HCT116 (cell line): ENCODE results near the gene CD69. TPM values are rescaled to one million over a fixed set of nuclear protein-coding genes. Genes with fewer than 3 reads are reported as not detected.

ENCODE experiments used
- ATAC-seq: fragments of 200-7000 bp; cut with Tn5 transposase; 2 replicates; pipeline ENCODE4 v1.9.1; 2020; ENCODE audit warnings: mild to moderate bottlenecking, moderate library complexity
- BruUV-seq: library from RNA; stranded (reverse); fragments of 400-500 nt; replicated peaks from 2 replicates; lab custom pipeline; 2021; lab: Mats Ljungman, UMichigan
- CTCF ChIA-PET: fragments of 300-600 bp; sonication (Branson Sonifier 250); formaldehyde crosslinking; loops from one replicate; lab custom pipeline; 2021; ENCODE audit warnings: antibody characterized with exemption; lab: Charles Lee
- POLR2A ChIA-PET: fragments of 300-600, 350-600 bp; sonication (Branson Sonifier 250); formaldehyde crosslinking; loops from one replicate; lab custom pipeline; 2021; ENCODE audit warnings: antibody characterized with exemption; lab: Charles Lee
- RAD21 ChIA-PET, 2 experiments: fragments of 300-600 bp; sonication (Branson Sonifier 250); formaldehyde crosslinking; loops; one replicate each; lab custom pipeline; 2023; ENCODE audit warnings: low total read pairs in 2 of 2; ENCODE audit not compliant: uncharacterized antibody in 2 of 2, unreplicated experiment in 2 of 2, low non-redundant PET in 1 of 2; lab: Charles Lee
- DNase-seq: peaks from one replicate; pipeline ENCODE4 v3.0.0-alpha.2; 2010; ENCODE audit warnings: low read depth, low spot score
- H2AFZ ChIP-seq: fragments of 200-600 bp; shearing (Covaris generic), sonication (generic); 2 replicates; pipeline ENCODE4 v1.6.1; 2017; ENCODE audit warnings: low read depth, mixed run types, mixed read lengths, antibody characterized with exemption, low read length; ENCODE audit not compliant: poor library complexity, severe bottlenecking
- H3K27ac ChIP-seq: 2 replicates; pipeline ENCODE4 v1.5.1; 2012; ENCODE audit warnings: low read depth, low read length
- H3K27me3 ChIP-seq: fragments of 200-600 bp; sonication (generic); 2 replicates; pipeline ENCODE4 v1.6.1; 2016; ENCODE audit warnings: mixed run types, low read length, mixed read lengths; ENCODE audit not compliant: insufficient read depth
- H3K36me3 ChIP-seq, 2 experiments: fragments of 200-500 bp in 1 of 2; fragments of 200-600 bp in 1 of 2; sonication (Bioruptor generic) in 1 of 2; sonication (generic) in 1 of 2; 2 replicates each; pipeline versions ENCODE4 v1.5.1 to v1.6.1; 2014 to 2016; ENCODE audit warnings: low read length in 2 of 2, inconsistent platforms in 1 of 2, mixed read lengths in 1 of 2, mixed run types in 1 of 2; ENCODE audit not compliant: insufficient read depth in 2 of 2, control insufficient read depth in 1 of 2
- H3K4me1 ChIP-seq, 2 experiments: fragments of 200-600 bp in 1 of 2; sonication (generic) in 1 of 2; 2 replicates each; pipeline versions ENCODE4 v1.5.1 to v1.6.1; 2012 to 2017; ENCODE audit warnings: low read length in 2 of 2, inconsistent platforms in 1 of 2, mild to moderate bottlenecking in 1 of 2, mixed read lengths in 1 of 2, mixed run types in 1 of 2, moderate library complexity in 1 of 2; ENCODE audit not compliant: insufficient read depth in 2 of 2, control insufficient read depth in 1 of 2
- H3K4me2 ChIP-seq: fragments of 200-600 bp; sonication (generic); 2 replicates; pipeline ENCODE4 v1.6.1; 2017; ENCODE audit warnings: mixed run types, low read length, mixed read lengths
- H3K4me3 ChIP-seq, 2 experiments: fragments of 200-600 bp in 1 of 2; sonication (generic) in 1 of 2; replicated peaks in 1 of 2; 2 replicates each; pipeline ENCODE4 v1.5.1; 2011 to 2016; ENCODE audit warnings: low read length in 2 of 2, control low read depth in 1 of 2, low read depth in 1 of 2, mild to moderate bottlenecking in 1 of 2, mixed read lengths in 1 of 2, mixed run types in 1 of 2
- H3K79me2 ChIP-seq: fragments of 200-600 bp; sonication (generic); 2 replicates; pipeline ENCODE4 v1.6.1; 2017; ENCODE audit warnings: mild to moderate bottlenecking, mixed run types, low read length, moderate library complexity, mixed read lengths; ENCODE audit not compliant: insufficient read depth
- H3K9ac ChIP-seq: fragments of 200-600 bp; sonication (generic); 2 replicates; pipeline ENCODE4 v1.6.1; 2016; ENCODE audit warnings: low read length, mixed read lengths
- H3K9me2 ChIP-seq: fragments of 200-600 bp; sonication (generic), shearing (Covaris generic); 2 replicates; pipeline ENCODE4 v1.6.1; 2017; ENCODE audit warnings: mixed run types, mild to moderate bottlenecking, moderate library complexity; ENCODE audit not compliant: insufficient read depth
- H3K9me3 ChIP-seq, 2 experiments: fragments of 200-500 bp in 1 of 2; fragments of 200-600 bp in 1 of 2; sonication (Bioruptor generic) in 1 of 2; sonication (generic) in 1 of 2; 2 replicates each; pipeline ENCODE4 v1.6.1; 2014 to 2017; ENCODE audit warnings: low read length in 2 of 2, mixed read lengths in 2 of 2, inconsistent platforms in 1 of 2, low read depth in 1 of 2, mild to moderate bottlenecking in 1 of 2, mixed run types in 1 of 2, moderate library complexity in 1 of 2; ENCODE audit not compliant: control insufficient read depth in 1 of 2, insufficient read depth in 1 of 2
- H4K20me1 ChIP-seq: fragments of 200-600 bp; sonication (generic), shearing (Covaris generic); 2 replicates; pipeline ENCODE4 v1.6.1; 2017; ENCODE audit warnings: mixed run types, mild to moderate bottlenecking, moderate library complexity; ENCODE audit not compliant: insufficient read depth
- CBX3 ChIP-seq: IDR thresholded peaks from 2 replicates; pipeline ENCODE4 v1.6.1; 2012; ENCODE audit warnings: low read depth
- CEBPB ChIP-seq: IDR thresholded peaks from 2 replicates; pipeline ENCODE4 v1.6.1; 2012; ENCODE audit warnings: low read depth
- EGR1 ChIP-seq: IDR thresholded peaks from 2 replicates; pipeline ENCODE4 v1.6.1; 2012; ENCODE audit warnings: low read depth
- ELF1 ChIP-seq: IDR thresholded peaks from 2 replicates; pipeline ENCODE4 v1.6.1; 2012; ENCODE audit warnings: low read depth, borderline replicate concordance
- EZH2phosphoT487 ChIP-seq: fragments of 200-600 bp; IDR thresholded peaks from 2 replicates; pipeline ENCODE4 v1.6.1; 2018; ENCODE audit warnings: antibody characterized with exemption, borderline replicate concordance
- JUND ChIP-seq: IDR thresholded peaks from 2 replicates; pipeline ENCODE4 v1.6.1; 2012
- POLR2A ChIP-seq: IDR thresholded peaks from 2 replicates; pipeline ENCODE4 v1.7.0; 2011; ENCODE audit warnings: borderline replicate concordance; ENCODE audit not compliant: insufficient read depth, insufficient read length; ENCODE audit errors: extremely low read depth
- RAD21 ChIP-seq: IDR thresholded peaks from 2 replicates; pipeline ENCODE4 v1.6.1; 2012; ENCODE audit warnings: low read depth, mild to moderate bottlenecking
- SP1 ChIP-seq: IDR thresholded peaks from 2 replicates; pipeline ENCODE4 v1.6.1; 2012; ENCODE audit warnings: low read depth
- ZFX ChIP-seq: fragments of 450-650 bp; IDR thresholded peaks from 2 replicates; pipeline ENCODE4 v1.6.1; 2017
- intact Hi-C: fragments of 100-400 bp; cut with micrococcal nuclease; formaldehyde crosslinking; loops from 2 replicates; pipeline ENCODE4 v1.10.0; 2022
- total RNA-seq: library from RNA; stranded (reverse); gene quantifications from one replicate; pipeline ENCODE4 v1.2.1, GENCODE V29; 2021; ENCODE audit not compliant: unreplicated experiment
- TF ChIP-seq, protein P1 (sequence below), 3 experiments: fragments of 200-600 bp in 1 of 3; sonication (generic) in 1 of 3; IDR thresholded peaks in 2 of 3; conservative IDR thresholded peaks in 1 of 3; 2 replicates each; pipeline ENCODE4 v1.5.1; 2012 to 2017; ENCODE audit warnings: low read depth in 2 of 3, low read length in 2 of 3, antibody characterized with exemption in 1 of 3, borderline replicate concordance in 1 of 3, control low read depth in 1 of 3, mild to moderate bottlenecking in 1 of 3, mixed read lengths in 1 of 3, mixed run types in 1 of 3, moderate library complexity in 1 of 3; ENCODE audit not compliant: insufficient read depth in 1 of 3
- TF ChIP-seq, protein P2 (sequence below): IDR thresholded peaks from 2 replicates; pipeline ENCODE4 v1.6.1; 2012
- TF ChIP-seq, protein P3 (sequence below): IDR thresholded peaks from 2 replicates; pipeline ENCODE4 v1.6.1; 2012; ENCODE audit warnings: low read depth

Gene CD69
- total RNA-seq, 1 experiment from 2014 or later = not detected

DNA sequence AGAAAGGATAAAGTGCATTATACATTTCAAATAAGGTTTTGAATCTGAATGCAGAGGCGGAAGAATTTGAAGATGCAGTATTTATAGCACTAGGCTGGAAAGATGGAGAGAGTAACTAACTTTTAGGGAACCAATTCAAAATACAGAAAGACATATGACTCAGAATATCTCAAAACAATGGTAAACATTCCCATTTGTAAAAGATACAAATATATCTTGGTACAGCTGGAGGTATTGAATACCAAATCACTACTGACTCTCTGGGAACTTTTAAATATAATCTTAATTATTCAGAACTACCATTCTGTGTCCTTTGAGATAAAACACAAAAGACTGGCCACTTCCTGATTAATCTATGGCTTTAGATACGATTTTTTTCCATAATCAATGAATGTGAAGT is 5.1 kb downstream of the CD69 start (continued):
- TF ChIP-seq, protein P1, sequence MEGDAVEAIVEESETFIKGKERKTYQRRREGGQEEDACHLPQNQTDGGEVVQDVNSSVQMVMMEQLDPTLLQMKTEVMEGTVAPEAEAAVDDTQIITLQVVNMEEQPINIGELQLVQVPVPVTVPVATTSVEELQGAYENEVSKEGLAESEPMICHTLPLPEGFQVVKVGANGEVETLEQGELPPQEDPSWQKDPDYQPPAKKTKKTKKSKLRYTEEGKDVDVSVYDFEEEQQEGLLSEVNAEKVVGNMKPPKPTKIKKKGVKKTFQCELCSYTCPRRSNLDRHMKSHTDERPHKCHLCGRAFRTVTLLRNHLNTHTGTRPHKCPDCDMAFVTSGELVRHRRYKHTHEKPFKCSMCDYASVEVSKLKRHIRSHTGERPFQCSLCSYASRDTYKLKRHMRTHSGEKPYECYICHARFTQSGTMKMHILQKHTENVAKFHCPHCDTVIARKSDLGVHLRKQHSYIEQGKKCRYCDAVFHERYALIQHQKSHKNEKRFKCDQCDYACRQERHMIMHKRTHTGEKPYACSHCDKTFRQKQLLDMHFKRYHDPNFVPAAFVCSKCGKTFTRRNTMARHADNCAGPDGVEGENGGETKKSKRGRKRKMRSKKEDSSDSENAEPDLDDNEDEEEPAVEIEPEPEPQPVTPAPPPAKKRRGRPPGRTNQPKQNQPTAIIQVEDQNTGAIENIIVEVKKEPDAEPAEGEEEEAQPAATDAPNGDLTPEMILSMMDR (IDR thresholded peaks at IDR 0.05 in 2 of 3, conservative IDR thresholded peaks at IDR 0.05 in 1 of 3; ENCODE audit: borderline replicate concordance in 1 of 3, insufficient read depth in 1 of 3, low read depth in 2 of 3, low read length in 2 of 3) = no peak

DNA sequence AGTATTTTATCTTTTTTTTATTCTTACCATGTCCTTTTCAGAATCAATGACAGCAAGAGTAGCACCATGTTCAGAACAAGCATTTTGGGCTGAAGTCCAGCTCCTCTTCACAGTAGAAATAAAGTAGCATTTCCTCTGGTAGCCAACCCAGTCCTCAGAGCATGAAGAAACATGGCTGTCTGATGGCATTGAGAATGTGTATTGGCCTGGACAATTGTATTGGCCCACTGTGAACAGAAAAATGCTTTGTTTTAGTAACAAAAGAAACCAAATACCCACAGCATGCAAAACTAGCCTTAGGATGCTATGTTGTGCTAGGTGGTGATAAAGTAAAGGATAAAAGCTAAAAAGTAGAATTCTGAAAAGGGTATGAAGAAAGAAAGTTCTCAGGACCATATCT is 5.7 kb downstream of the CD69 start:
- Histone ChIP-seq H3K79me2 (no peaks in the 10 kb centered on the region), H2AFZ (no peak overlapping the region)
- TF ChIP-seq JUND = no peak
- no peak for TF ChIP-seq CEBPB
- no peak for TF ChIP-seq EZH2phosphoT487
- TF ChIP-seq ELF1 = no peak
- TF ChIP-seq, protein P2, sequence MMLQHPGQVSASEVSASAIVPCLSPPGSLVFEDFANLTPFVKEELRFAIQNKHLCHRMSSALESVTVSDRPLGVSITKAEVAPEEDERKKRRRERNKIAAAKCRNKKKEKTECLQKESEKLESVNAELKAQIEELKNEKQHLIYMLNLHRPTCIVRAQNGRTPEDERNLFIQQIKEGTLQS = no peak
- no peak for TF ChIP-seq SP1
- TF ChIP-seq ZFX = no peak
- no peak for TF ChIP-seq CBX3
- no peak for TF ChIP-seq EGR1
- TF ChIP-seq RAD21 = no peak
- TF ChIP-seq, protein P3, sequence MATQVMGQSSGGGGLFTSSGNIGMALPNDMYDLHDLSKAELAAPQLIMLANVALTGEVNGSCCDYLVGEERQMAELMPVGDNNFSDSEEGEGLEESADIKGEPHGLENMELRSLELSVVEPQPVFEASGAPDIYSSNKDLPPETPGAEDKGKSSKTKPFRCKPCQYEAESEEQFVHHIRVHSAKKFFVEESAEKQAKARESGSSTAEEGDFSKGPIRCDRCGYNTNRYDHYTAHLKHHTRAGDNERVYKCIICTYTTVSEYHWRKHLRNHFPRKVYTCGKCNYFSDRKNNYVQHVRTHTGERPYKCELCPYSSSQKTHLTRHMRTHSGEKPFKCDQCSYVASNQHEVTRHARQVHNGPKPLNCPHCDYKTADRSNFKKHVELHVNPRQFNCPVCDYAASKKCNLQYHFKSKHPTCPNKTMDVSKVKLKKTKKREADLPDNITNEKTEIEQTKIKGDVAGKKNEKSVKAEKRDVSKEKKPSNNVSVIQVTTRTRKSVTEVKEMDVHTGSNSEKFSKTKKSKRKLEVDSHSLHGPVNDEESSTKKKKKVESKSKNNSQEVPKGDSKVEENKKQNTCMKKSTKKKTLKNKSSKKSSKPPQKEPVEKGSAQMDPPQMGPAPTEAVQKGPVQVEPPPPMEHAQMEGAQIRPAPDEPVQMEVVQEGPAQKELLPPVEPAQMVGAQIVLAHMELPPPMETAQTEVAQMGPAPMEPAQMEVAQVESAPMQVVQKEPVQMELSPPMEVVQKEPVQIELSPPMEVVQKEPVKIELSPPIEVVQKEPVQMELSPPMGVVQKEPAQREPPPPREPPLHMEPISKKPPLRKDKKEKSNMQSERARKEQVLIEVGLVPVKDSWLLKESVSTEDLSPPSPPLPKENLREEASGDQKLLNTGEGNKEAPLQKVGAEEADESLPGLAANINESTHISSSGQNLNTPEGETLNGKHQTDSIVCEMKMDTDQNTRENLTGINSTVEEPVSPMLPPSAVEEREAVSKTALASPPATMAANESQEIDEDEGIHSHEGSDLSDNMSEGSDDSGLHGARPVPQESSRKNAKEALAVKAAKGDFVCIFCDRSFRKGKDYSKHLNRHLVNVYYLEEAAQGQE = no peak
- no peak for TF ChIP-seq POLR2A
- TF ChIP-seq, all 23 proteins: peak for 0
- BruUV-seq = no TSS peak
- DNase-seq (no peak), ATAC-seq (no peak)
- H4K20me1 ChIP-seq = no peaks in the 10 kb centered on the region
- no peaks in the 10 kb centered on the region for H3K36me3 ChIP-seq
- no peak overlapping the region for H3K9ac ChIP-seq
- ChIA-PET RAD21 (no interaction called here), CTCF (interaction anchor here (2.2 kb wide), 1 partner anchor 12 kb away, joined by 10 read pairs; no protein-coding TSS in a partner anchor), POLR2A (no interaction called here)
- intact Hi-C loops = no loop called here
- no peaks in the 10 kb centered on the region for H3K9me3 ChIP-seq
- peaks cover 0 to 3% of the 10 kb centered on the region in 2 experiments; a peak in 2 of 4 replicates for H3K4me1 ChIP-seq
- H3K9me2 ChIP-seq = no peaks in the 10 kb centered on the region
- no peak overlapping the region for H3K4me2 ChIP-seq
- no peak overlapping the region for H3K4me3 ChIP-seq
- H3K27ac ChIP-seq = no peak overlapping the region
- peaks cover 49% of the 10 kb centered on the region for H3K27me3 ChIP-seq
